Muscle of leg (tissue), 16 donors: Measurements from ENCODE around the gene PFKP. TPM values are rescaled to one million over a fixed set of nuclear protein-coding genes. Genes with fewer than 3 reads are reported as not detected.

Experiments used
- DNase-seq: peaks from one replicate; pipeline ENCODE4 v3.0.0; 2013
- H3K27ac ChIP-seq: one replicate; pipeline ENCODE4 v1.5.1; 2013; ENCODE audit warnings: mild to moderate bottlenecking, low read length, control low read depth
- H3K27me3 ChIP-seq: one replicate; pipeline ENCODE4 v1.6.1; 2013; ENCODE audit warnings: low read length; ENCODE audit not compliant: control insufficient read depth, insufficient read depth
- H3K36me3 ChIP-seq: one replicate; pipeline ENCODE4 v1.6.1; 2013; ENCODE audit warnings: low read length; ENCODE audit not compliant: control insufficient read depth, insufficient read depth
- H3K4me1 ChIP-seq: one replicate; pipeline ENCODE4 v1.6.1; 2013; ENCODE audit warnings: low read length; ENCODE audit not compliant: control insufficient read depth, insufficient read depth
- H3K4me3 ChIP-seq: one replicate; pipeline ENCODE4 v1.5.1; 2013; ENCODE audit warnings: low read length, control low read depth
- H3K9me3 ChIP-seq: replicated peaks from 2 replicates; pipeline ENCODE4 v1.6.1; 2013; ENCODE audit warnings: low read depth, low read length; ENCODE audit not compliant: control insufficient read depth
- WGBS: methylation state at CpG from one replicate; pipeline ENCODE4 v1.1.5; 2013; ENCODE audit warnings: missing lambda C conversion rate; ENCODE audit not compliant: insufficient coverage; 5-methylcytosine and 5-hydroxymethylcytosine counted together
- long read RNA-seq, 11 donors: transcript quantifications; one replicate each; lab custom pipeline, GENCODE V29; 2026
- polyA plus RNA-seq, 8 donors: library from polyadenylated mRNA; unstranded; fragments of 120-200 nt; gene quantifications; one replicate each; pipeline versions ENCODE4 v1.2.1 to v1.2.3, GENCODE V29; 2013; ENCODE audit warnings: inconsistent platforms in 1 of 8, low replicate concordance in 1 of 8; ENCODE audit not compliant: insufficient read length in 8 of 8, insufficient read depth in 1 of 8
- total RNA-seq: library from RNA; stranded (reverse); fragments of 120-200 nt; gene quantifications from one replicate; pipeline ENCODE4 v1.2.4, GENCODE V29; 2013

Gene PFKP
- 16.4 TPM for total RNA-seq
- polyA plus RNA-seq = 10 to 100 TPM; 15.0 to 24.4 (median 19.1) TPM
- long read RNA-seq, donor 1, partial matches to known transcripts = 0 of 3 reads
- long read RNA-seq, donor 1, other reads (novel, unspliced or antisense) = 0 of 3 reads
- long read RNA-seq, donor 2 = 0 reads
- long read RNA-seq, donor 3, partial matches to known transcripts = 0 of 2 reads
- long read RNA-seq, donor 3, other reads (novel, unspliced or antisense) = 0 of 2 reads
- long read RNA-seq, donor 4, partial matches to known transcripts = 6 of 7 reads
- long read RNA-seq, donor 4, other reads (novel, unspliced or antisense) = 0 of 7 reads
- long read RNA-seq, donor 5, transcript PFKP-203 (22 exons, 2,654 nt) = major isoform, 10 of 30 reads
- long read RNA-seq, donor 5, partial matches to known transcripts = 20 of 30 reads
- long read RNA-seq, donor 5, other reads (novel, unspliced or antisense) = 0 of 30 reads
- long read RNA-seq, donor 6, transcript PFKP-203 (22 exons, 2,654 nt) = major isoform, 5 of 24 reads
- long read RNA-seq, donor 6, partial matches to known transcripts = 19 of 24 reads
- long read RNA-seq, donor 6, other reads (novel, unspliced or antisense) = 0 of 24 reads
- long read RNA-seq, donor 7, transcript PFKP-203 (22 exons, 2,654 nt) = major isoform, 5 of 13 reads
- long read RNA-seq, donor 7, partial matches to known transcripts = 8 of 13 reads
- long read RNA-seq, donor 7, other reads (novel, unspliced or antisense) = 0 of 13 reads
- long read RNA-seq, donor 8, partial matches to known transcripts = 0 of 2 reads
- long read RNA-seq, donor 8, other reads (novel, unspliced or antisense) = 0 of 2 reads
- long read RNA-seq, donor 9, partial matches to known transcripts = 7 of 9 reads
- long read RNA-seq, donor 9, other reads (novel, unspliced or antisense) = 0 of 9 reads
- long read RNA-seq, donor 10, partial matches to known transcripts = 5 of 12 reads
- long read RNA-seq, donor 10, other reads (novel, unspliced or antisense) = 0 of 12 reads
- long read RNA-seq, donor 11, partial matches to known transcripts = 14 of 16 reads
- long read RNA-seq, donor 11, other reads (novel, unspliced or antisense) = 0 of 16 reads

GRCh38 chr10:3067118-3067858 lies at the start of gene PFKP:
Gene PFKP (plus strand): TSS chr10:3067548. CDS start chr10:3067596, 48 bp downstream.
- no peak for DNase-seq
- peaks cover 19% of the 10 kb centered on the region for H3K4me1 ChIP-seq
- H3K36me3 ChIP-seq = peaks cover 5% of the 10 kb centered on the region
- peak within 1 kb of the TSS; percentile 56 for H3K4me3 ChIP-seq
- peak within 1 kb of the TSS; percentile 4 for H3K27ac ChIP-seq
- under 1% methylated on average over 71 of the region's 86 CpGs for WGBS
- H3K27me3 ChIP-seq = peaks cover 30% of the 10 kb centered on the region
- no peaks in the 10 kb centered on the region for H3K9me3 ChIP-seq

GRCh38 chr10:3018247-3018646 lies 49.1 kb upstream of the PFKP start:
- no peak overlapping the region for H3K27ac ChIP-seq
- peaks cover 3% of the 10 kb centered on the region for H3K27me3 ChIP-seq
- no peak overlapping the region for H3K4me3 ChIP-seq
- H3K4me1 ChIP-seq = peaks cover 2% of the 10 kb centered on the region
- no peaks in the 10 kb centered on the region for H3K9me3 ChIP-seq
- no peaks in the 10 kb centered on the region for H3K36me3 ChIP-seq
- WGBS = 93% methylated on average over 3 of the region's 4 CpGs
- DNase-seq = no peak

GRCh38 chr10:3020311-3020710 lies 47.0 kb upstream of the PFKP start:
- Histone ChIP-seq H3K36me3 (no peaks in the 10 kb centered on the region), H3K4me3 (no peak overlapping the region), H3K4me1 (no peaks in the 10 kb centered on the region), H3K27ac (no peak overlapping the region), H3K9me3 (peaks cover 2% of the 10 kb centered on the region), H3K27me3 (peaks cover 2% of the 10 kb centered on the region)
- DNase-seq = no peak
- WGBS = 89% methylated on average over 12 of the region's 15 CpGs

GRCh38 chr10:3020881-3021280 lies 46.5 kb upstream of the PFKP start:
- DNase-seq = no peak
- peaks cover 2% of the 10 kb centered on the region for H3K9me3 ChIP-seq
- H3K27ac ChIP-seq = no peak overlapping the region
- no peak overlapping the region for H3K4me3 ChIP-seq
- no peaks in the 10 kb centered on the region for H3K36me3 ChIP-seq
- WGBS = 94% methylated on average over 16 of the region's 19 CpGs
- H3K4me1 ChIP-seq = no peaks in the 10 kb centered on the region
- peaks cover 2% of the 10 kb centered on the region for H3K27me3 ChIP-seq

GRCh38 chr10:3022027-3022426 lies 45.3 kb upstream of the PFKP start:
- DNase-seq = peak; percentile 11
- Histone ChIP-seq H3K9me3 (peaks cover 2% of the 10 kb centered on the region), H3K27me3 (peaks cover 2% of the 10 kb centered on the region), H3K27ac (no peak overlapping the region), H3K36me3 (no peaks in the 10 kb centered on the region), H3K4me1 (no peaks in the 10 kb centered on the region), H3K4me3 (no peak overlapping the region)
- 48% methylated on average over 3 of the region's 3 CpGs for WGBS

- Histone ChIP-seq H3K4me3 (no peak overlapping the region), H3K27me3 (peaks cover 4% of the 10 kb centered on the region)
- WGBS = 90% methylated on average over 2 of the region's 2 CpGs
These were observed 43.5 kb upstream of the PFKP start for GRCh38 chr10:3023892-3024291.

GRCh38 chr10:3025026-3025683 lies 42.2 kb upstream of the PFKP start:
- H3K9me3 ChIP-seq = peaks cover 2% of the 10 kb centered on the region
- no peaks in the 10 kb centered on the region for H3K36me3 ChIP-seq
- H3K4me1 ChIP-seq = no peaks in the 10 kb centered on the region
- no peak overlapping the region for H3K27ac ChIP-seq
- no peak for DNase-seq
- WGBS = 68% methylated on average over 5 of the region's 6 CpGs
- H3K27me3 ChIP-seq = peaks cover 4% of the 10 kb centered on the region
- H3K4me3 ChIP-seq = no peak overlapping the region

More at GRCh38 chr10:3023892-3024291, 43.5 kb upstream of the PFKP start:
- Histone ChIP-seq H3K4me1 (no peaks in the 10 kb centered on the region), H3K36me3 (no peaks in the 10 kb centered on the region), H3K9me3 (peaks cover 2% of the 10 kb centered on the region), H3K27ac (no peak overlapping the region)
- DNase-seq = no peak

GRCh38 chr10:3027866-3028265 lies 39.5 kb upstream of the PFKP start:
- DNase-seq = no peak
- Histone ChIP-seq H3K4me1 (no peaks in the 10 kb centered on the region), H3K4me3 (no peak overlapping the region), H3K27ac (no peak overlapping the region), H3K36me3 (no peaks in the 10 kb centered on the region), H3K27me3 (peaks cover 4% of the 10 kb centered on the region), H3K9me3 (peaks cover 2% of the 10 kb centered on the region)
- WGBS = 73% methylated on average over 2 of the region's 3 CpGs

GRCh38 chr10:3028441-3028840 lies 38.9 kb upstream of the PFKP start:
- 73% methylated on average over 6 of the region's 11 CpGs for WGBS
- Histone ChIP-seq H3K4me3 (no peak overlapping the region), H3K27ac (no peak overlapping the region), H3K36me3 (no peaks in the 10 kb centered on the region), H3K27me3 (peaks cover 4% of the 10 kb centered on the region), H3K9me3 (peaks cover 2% of the 10 kb centered on the region), H3K4me1 (no peaks in the 10 kb centered on the region)
- DNase-seq = no peak
